Testis (tissue), 3 donors: ENCODE results near the gene SRXN1. TPM values are rescaled to one million over a fixed set of nuclear protein-coding genes. Genes with fewer than 3 reads are reported as not detected.

Experiments
- DNase-seq: peaks from one replicate; pipeline ENCODE4 v3.0.0-alpha.2; 2019
- H3K27ac ChIP-seq, 2 donors: fragments of 200-600 bp; sonication (generic); one replicate each; pipeline ENCODE4 v1.5.1; 2019
- H3K27me3 ChIP-seq: fragments of 200-600 bp; sonication (generic); one replicate; pipeline ENCODE4 v1.5.1; 2019
- H3K36me3 ChIP-seq: fragments of 200-600 bp; sonication (generic); one replicate; pipeline ENCODE4 v1.5.1; 2017; ENCODE audit warnings: low read depth; ENCODE audit errors: missing control alignments
- H3K4me1 ChIP-seq: fragments of 200-600 bp; sonication (generic); one replicate; pipeline ENCODE4 v1.5.1; 2019
- H3K4me3 ChIP-seq, 2 donors: fragments of 200-600 bp; sonication (generic); one replicate each; pipeline ENCODE4 v1.5.1; 2017 to 2019
- H3K9me3 ChIP-seq: fragments of 200-600 bp; sonication (generic); one replicate; pipeline ENCODE4 v1.5.1; 2017
- CTCF ChIP-seq, 3 experiments: fragments of 450-650 bp in 2 of 3; fragments of 200-600 bp in 1 of 3; sonication (generic) in 1 of 3; IDR thresholded peaks; one replicate each; pipeline ENCODE4 v1.5.1; 2016 to 2019; ENCODE audit warnings: antibody characterized with exemption in 3 of 3, mild to moderate bottlenecking in 2 of 3, moderate library complexity in 1 of 3
- POLR2A ChIP-seq: fragments of 450-650 bp; IDR thresholded peaks from one replicate; pipeline ENCODE4 v1.6.1; 2017; ENCODE audit warnings: antibody characterized with exemption, mild to moderate bottlenecking, moderate library complexity
- WGBS, 2 donors: methylation state at CpG; one replicate each; pipeline ENCODE4 v1.1.5; 2018; 5-methylcytosine and 5-hydroxymethylcytosine counted together
- intact Hi-C: fragments of 100-400 bp; cut with DNase I; formaldehyde crosslinking; loops from one replicate; pipeline ENCODE4 v1.15.1; 2023; ENCODE audit warnings: low total_unique reads
- polyA plus RNA-seq: library from polyadenylated mRNA; stranded (reverse); fragments of 350-450 nt; fragmentation: Illumina TruSeq; extraction: RNeasy Lipid Tissue Mini Kit (QIAGEN cat#74804); gene quantifications from one replicate; pipeline ENCODE4 v1.2.3, GENCODE V29; 2014; ENCODE audit warnings: low read depth, low replicate concordance; ENCODE audit not compliant: insufficient read depth
- total RNA-seq, 2 donors: library from RNA; depleted of rRNA; stranded (reverse); fragments of >200 nt; gene quantifications; one replicate each; pipeline ENCODE4 v1.2.3, GENCODE V29; 2016

The SRXN1 gene
- total and polyA plus RNA-seq, 3 donors from 2014 or later: 20.6 to 29.8 (median 26.9) TPM

- intact Hi-C loops: no loop called here
- Histone ChIP-seq H3K4me3 (peak overlapping the region in 1 of 2 donors; percentile 44), H3K36me3 (no peaks in the 10 kb centered on the region), H3K4me1 (peaks cover 4% of the 10 kb centered on the region), H3K9me3 (no peaks in the 10 kb centered on the region), H3K27me3 (no peaks in the 10 kb centered on the region), H3K27ac (no peak overlapping the region)
- WGBS, 2 donors: 22 to 25% methylated on average over 23 to 24 of the region's 24 CpGs
- TF ChIP-seq CTCF (IDR thresholded peaks at IDR 0.05) (no peak), POLR2A (no peak)
- DNase-seq: no peak
Observed at GRCh38 chr20:611047-611842, 41.8 kb downstream of the SRXN1 start.

- Histone ChIP-seq H3K9me3 (no peaks in the 10 kb centered on the region), H3K27me3 (no peaks in the 10 kb centered on the region), H3K36me3 (no peaks in the 10 kb centered on the region), H3K4me1 (peaks cover 4% of the 10 kb centered on the region), H3K4me3 (peak within 1 kb of the TSS; percentile 40 to 44), H3K27ac (no peak within 1 kb of the TSS)
- DNase-seq: peak; percentile 42
- TF ChIP-seq CTCF (IDR thresholded peaks at IDR 0.05): no peak
- TF ChIP-seq POLR2A: no peak
- intact Hi-C loops: no loop called here
- WGBS, 2 donors: 5 to 12% methylated on average over 28 to 77 of the region's 84 CpGs
Observed at GRCh38 chr20:610130-611046, 42.6 kb downstream of the SRXN1 start, which contains the start of gene TCF15. Gene TCF15, minus strand, starts transcription at chr20:610309. Its CDS starts 72 bp downstream, at chr20:610237.

- 17 to 33% methylated on average over 5 to 53 of the region's 54 CpGs for WGBS, 2 donors
- Histone ChIP-seq H3K9me3 (no peaks in the 10 kb centered on the region), H3K4me1 (peaks cover 4% of the 10 kb centered on the region), H3K27me3 (no peaks in the 10 kb centered on the region), H3K36me3 (no peaks in the 10 kb centered on the region), H3K27ac (no peak overlapping the region), H3K4me3 (peak overlapping the region; percentile 40 to 44)
- intact Hi-C loops: no loop called here
- TF ChIP-seq CTCF (IDR thresholded peaks at IDR 0.05) (no peak), POLR2A (no peak)
- DNase-seq: no peak
Observed at GRCh38 chr20:609371-609964, 43.5 kb downstream of the SRXN1 start.

- H3K9me3 ChIP-seq: no peaks in the 10 kb centered on the region
- WGBS, 2 donors: 50 to 73% methylated on average over 8 of the region's 8 CpGs
- H3K4me1 ChIP-seq: peaks cover 4% of the 10 kb centered on the region
- no peaks in the 10 kb centered on the region for H3K27me3 ChIP-seq
- no peaks in the 10 kb centered on the region for H3K36me3 ChIP-seq
- DNase-seq: no peak
- intact Hi-C loops: no loop called here
- H3K4me3 ChIP-seq: peak overlapping the region in 1 of 2 donors; percentile 44
- no peak overlapping the region for H3K27ac ChIP-seq
- TF ChIP-seq POLR2A: no peak
- no peak for TF ChIP-seq CTCF (IDR thresholded peaks at IDR 0.05)
Observed at GRCh38 chr20:608970-609369, 44.0 kb downstream of the SRXN1 start.
